VCaP (cell line): ENCODE data around the gene BTBD1.
A peak's percentile ranks its signal among the peaks of the same experiment; 100 is the strongest.

ENCODE experiments used
- H3K27ac ChIP-seq: fragments of 450-650 bp; 2 replicates; pipeline ENCODE4 v1.5.1; 2017
- CTCF ChIP-seq: fragments of 450-650 bp; conservative IDR thresholded peaks from 2 replicates; pipeline ENCODE4 v1.5.1; 2017; ENCODE audit warnings: mild to moderate bottlenecking, moderate library complexity

Gene BTBD1

GRCh38 chr15:83112233-83112955, 45.3 kb upstream of the BTBD1 start:
- TF ChIP-seq CTCF, result no peak
- H3K27ac ChIP-seq, result no peak overlapping the region

DNA sequence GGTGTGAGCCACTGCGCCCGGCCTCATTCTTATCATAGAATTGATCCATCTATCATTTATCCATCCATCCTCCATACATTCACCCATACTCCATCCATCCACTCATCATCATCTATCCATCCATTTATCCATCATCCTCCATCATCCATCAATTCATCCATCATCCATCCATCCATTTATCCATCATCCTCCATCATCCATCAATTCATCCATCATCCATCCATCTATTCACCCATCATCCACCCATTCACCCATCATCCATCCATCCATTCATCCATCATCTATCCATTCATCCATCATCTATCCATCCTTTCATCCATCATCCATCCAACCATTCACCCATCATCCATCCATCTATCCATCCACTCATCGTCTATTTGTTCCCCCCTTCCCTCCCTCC, 44.1 kb upstream of the BTBD1 start:
- TF ChIP-seq CTCF, result no peak
- H3K27ac ChIP-seq, result no peak overlapping the region

- no peak overlapping the region for H3K27ac ChIP-seq
Observed at GRCh38 chr15:83110381-83110780, 43.3 kb upstream of the BTBD1 start.

GRCh38 chr15:83109532-83109931, 42.5 kb upstream of the BTBD1 start:
- H3K27ac ChIP-seq, result no peak overlapping the region
- TF ChIP-seq CTCF, result no peak

More at GRCh38 chr15:83110381-83110780, 43.3 kb upstream of the BTBD1 start:
- TF ChIP-seq CTCF, result no peak

DNA sequence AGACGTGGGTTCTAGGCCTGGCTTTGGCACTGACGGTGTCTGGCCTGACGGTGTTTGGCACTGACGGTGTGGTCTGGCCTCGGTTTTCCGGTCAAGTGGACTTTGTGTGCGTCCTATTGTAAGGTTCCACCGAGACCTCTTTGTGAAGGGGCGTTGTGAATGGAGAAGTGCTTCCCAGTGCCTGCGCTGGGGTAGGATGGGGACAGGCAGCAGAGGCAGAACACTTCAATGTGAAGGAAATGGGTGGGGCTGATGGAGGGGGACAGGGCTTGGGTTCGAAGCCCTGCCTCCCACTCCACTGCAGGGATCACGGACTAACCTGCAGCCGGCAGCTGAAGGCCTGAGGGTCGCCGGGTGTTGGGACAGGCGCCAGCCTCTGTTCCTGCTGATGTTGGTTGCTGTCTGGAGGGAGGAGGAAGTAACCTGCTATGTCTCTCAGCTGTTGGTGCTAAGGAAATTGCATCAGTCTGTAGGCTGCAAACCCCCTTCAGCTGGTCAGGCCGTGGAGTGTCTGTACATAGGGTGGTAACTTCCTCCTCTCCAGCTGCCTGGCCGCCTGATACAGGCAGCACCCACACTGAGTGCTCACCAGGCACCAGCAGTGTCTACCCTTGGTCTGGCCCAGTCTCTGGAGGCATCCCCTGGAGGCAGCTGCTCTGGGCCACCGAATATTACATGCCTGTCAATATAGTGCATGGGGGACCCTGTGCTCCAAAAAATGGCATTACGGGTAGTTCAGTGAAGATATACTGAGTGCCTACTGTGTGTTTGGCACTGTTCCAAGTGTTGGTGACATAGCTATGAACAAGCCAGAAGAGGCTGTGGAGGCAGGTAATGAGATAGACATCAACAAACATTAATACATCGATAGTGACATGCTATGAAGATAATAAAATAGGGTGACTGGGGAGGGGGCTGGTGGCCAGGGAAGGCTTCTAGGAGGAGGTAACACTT, 41.5 kb upstream of the BTBD1 start:
- TF ChIP-seq CTCF, result no peak
- H3K27ac ChIP-seq, result no peak overlapping the region

DNA sequence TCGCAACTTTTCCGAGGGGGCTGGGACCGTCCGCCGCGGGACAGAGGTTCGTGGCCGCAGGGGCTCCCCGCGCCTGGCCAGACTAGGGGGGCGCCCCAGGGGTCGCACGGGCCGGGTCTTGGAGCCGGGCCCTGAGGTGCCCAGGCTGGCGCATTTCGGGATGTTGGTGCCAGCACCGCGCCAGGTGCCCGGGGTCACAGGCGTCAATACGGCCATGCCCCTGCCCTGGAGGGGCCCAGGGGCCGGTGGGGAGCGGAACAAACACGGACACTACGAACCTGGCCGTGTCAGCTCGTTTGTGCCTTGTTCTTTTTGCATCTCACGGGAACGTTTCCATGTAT, 40.8 kb upstream of the BTBD1 start:
- H3K27ac ChIP-seq, result peak overlapping the region; percentile 19; the same call in 1 of the 2 replicates
- TF ChIP-seq CTCF, result no peak

DNA sequence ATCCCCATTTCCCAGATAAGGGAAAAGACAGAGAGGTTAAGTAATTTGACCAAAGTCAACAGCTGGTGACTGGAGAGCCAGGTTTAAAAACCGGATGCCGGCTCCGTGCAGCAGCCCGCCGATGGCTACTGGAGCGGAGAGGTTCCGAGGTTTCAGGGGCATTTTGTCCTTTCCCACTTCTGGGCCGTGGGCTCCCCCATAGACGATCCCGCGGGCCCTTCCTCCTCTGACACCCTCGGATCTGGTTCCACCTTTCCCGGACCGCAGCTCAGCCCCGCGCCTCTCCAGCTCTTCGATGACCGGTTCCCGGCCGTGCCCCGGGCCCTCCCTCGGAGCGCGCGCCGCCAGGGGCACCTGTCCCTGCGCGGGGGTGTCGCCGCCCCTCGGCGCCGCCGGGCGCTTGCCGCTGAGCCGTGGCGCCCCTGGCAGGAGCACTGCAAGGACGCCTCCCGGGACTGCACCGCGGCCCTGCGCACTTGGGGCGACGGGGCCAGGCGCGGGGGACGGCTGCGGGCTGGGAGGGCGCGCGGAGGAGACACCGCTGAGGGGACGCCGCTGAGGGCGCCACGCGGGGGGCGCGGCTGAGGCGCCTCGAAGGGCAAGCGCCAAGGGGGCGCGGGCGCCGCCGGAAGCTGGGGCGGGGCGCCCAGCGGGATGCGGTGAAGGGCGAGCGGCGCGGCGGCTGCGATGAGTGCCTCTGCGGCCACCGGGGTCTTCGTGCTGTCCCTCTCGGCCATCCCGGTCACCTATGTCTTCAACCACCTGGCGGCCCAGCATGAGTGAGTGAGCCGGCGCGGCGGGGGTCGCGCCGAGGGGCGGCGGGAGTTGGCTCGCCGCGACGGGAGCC, 40.2 kb upstream of the BTBD1 start, which contains the start of gene TM6SF1:
Gene TM6SF1 (plus strand): TSS at position 652 of the 847 bp plus-strand sequence. CDS start 36 bp downstream, at position 688.
- TF ChIP-seq CTCF, result peak; percentile 26; the same call in 1 of the 2 replicates
- peak within 1 kb of the TSS; percentile 19; the same call in 1 of the 2 replicates for H3K27ac ChIP-seq
